ENCODE results near the gene RNF10. TPM values are rescaled to one million over a fixed set of nuclear protein-coding genes. Genes with fewer than 3 reads are reported as not detected.

Gene RNF10
- polyA plus RNA-seq, 1 of the 3 experiments (the other 2 are of a cell fraction): 118 TPM

- TF ChIP-seq NRF1 (IDR thresholded peaks at IDR 0.05; ENCODE audit: low read depth, low read length) (no peak), JUND (IDR thresholded peaks at IDR 0.05) (no peak), POLR2AphosphoS5 (IDR thresholded peaks at IDR 0.05; ENCODE audit: low read depth, low read length) (no peak), SIN3A (IDR thresholded peaks at IDR 0.05; ENCODE audit: borderline replicate concordance, low read depth, low read length) (no peak), RXRA (IDR thresholded peaks at IDR 0.05; ENCODE audit: borderline replicate concordance, low read depth) (no peak), GATA2 (CRISPR knock-in tag; IDR thresholded peaks at IDR 0.05) (no peak), RCOR1 (IDR thresholded peaks at IDR 0.05; ENCODE audit: low read length) (no peak), CTCF (IDR thresholded peaks at IDR 0.05) (no peak), RFX5 (IDR thresholded peaks at IDR 0.05; ENCODE audit: low read length) (no peak), TEAD4 (IDR thresholded peaks at IDR 0.05; ENCODE audit: borderline replicate concordance, insufficient read depth) (no peak), SMC3 (IDR thresholded peaks at IDR 0.05; ENCODE audit: low read depth, low read length) (no peak), FOXM1 (IDR thresholded peaks at IDR 0.05; ENCODE audit: low read depth) (no peak), EZH2phosphoT487 (IDR thresholded peaks at IDR 0.05; ENCODE audit: borderline replicate concordance, low read depth) (no peak), EP300 (IDR thresholded peaks at IDR 0.05; ENCODE audit: borderline replicate concordance in 1 of 2, low read depth in 1 of 2, low read length in 1 of 2) (no peak), PBX3 (IDR thresholded peaks at IDR 0.05) (no peak), TCF12 (IDR thresholded peaks at IDR 0.05) (no peak)
- TF ChIP-seq, protein P1, sequence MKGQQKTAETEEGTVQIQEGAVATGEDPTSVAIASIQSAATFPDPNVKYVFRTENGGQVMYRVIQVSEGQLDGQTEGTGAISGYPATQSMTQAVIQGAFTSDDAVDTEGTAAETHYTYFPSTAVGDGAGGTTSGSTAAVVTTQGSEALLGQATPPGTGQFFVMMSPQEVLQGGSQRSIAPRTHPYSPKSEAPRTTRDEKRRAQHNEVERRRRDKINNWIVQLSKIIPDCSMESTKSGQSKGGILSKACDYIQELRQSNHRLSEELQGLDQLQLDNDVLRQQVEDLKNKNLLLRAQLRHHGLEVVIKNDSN (IDR thresholded peaks at IDR 0.05; ENCODE audit: borderline replicate concordance, low read depth): no peak
- TF ChIP-seq, protein P2, sequence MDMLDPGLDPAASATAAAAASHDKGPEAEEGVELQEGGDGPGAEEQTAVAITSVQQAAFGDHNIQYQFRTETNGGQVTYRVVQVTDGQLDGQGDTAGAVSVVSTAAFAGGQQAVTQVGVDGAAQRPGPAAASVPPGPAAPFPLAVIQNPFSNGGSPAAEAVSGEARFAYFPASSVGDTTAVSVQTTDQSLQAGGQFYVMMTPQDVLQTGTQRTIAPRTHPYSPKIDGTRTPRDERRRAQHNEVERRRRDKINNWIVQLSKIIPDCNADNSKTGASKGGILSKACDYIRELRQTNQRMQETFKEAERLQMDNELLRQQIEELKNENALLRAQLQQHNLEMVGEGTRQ (IDR thresholded peaks at IDR 0.05; ENCODE audit: borderline replicate concordance, low read depth, low read length): no peak
- TF ChIP-seq, protein P3, sequence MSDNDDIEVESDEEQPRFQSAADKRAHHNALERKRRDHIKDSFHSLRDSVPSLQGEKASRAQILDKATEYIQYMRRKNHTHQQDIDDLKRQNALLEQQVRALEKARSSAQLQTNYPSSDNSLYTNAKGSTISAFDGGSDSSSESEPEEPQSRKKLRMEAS (IDR thresholded peaks at IDR 0.05; ENCODE audit: low read depth): no peak
- H4K20me1 ChIP-seq (ENCODE audit: insufficient read depth): no peaks in the 10 kb centered on the region
- H3F3A ChIP-seq (replicated peaks; ENCODE audit: insufficient read depth): no peaks in the 10 kb centered on the region
- H3K9me3 ChIP-seq: no peaks in the 10 kb centered on the region
- peak overlapping the region; percentile 81 for H3K4me2 ChIP-seq
- H3K79me2 ChIP-seq (ENCODE audit: insufficient read depth): peaks cover 15% of the 10 kb centered on the region; the same call in 1 of the 2 replicates
- peak overlapping the region; percentile 48 for H3K9ac ChIP-seq
- peak overlapping the region; percentile 82 to 97 for H3K4me3 ChIP-seq (ENCODE audit: low read depth in 2 of 2, low read length in 1 of 2)
- peaks cover 0 to 8% of the 10 kb centered on the region in 2 experiments; a peak in 2 of 4 replicates for H3K4me1 ChIP-seq (ENCODE audit: control insufficient read depth in 1 of 2, insufficient read depth in 2 of 2, low read depth in 1 of 2, low read length in 1 of 2)
- 16% methylated on average over 9 of the region's 9 CpGs for WGBS (ENCODE audit: low lambda C conversion rate)
- H3K27ac ChIP-seq (ENCODE audit: low read depth in 2 of 2, low read length in 1 of 2): peak overlapping the region; percentile 25 to 67; a peak in 2 of 4 replicates
- CTCF ChIA-PET: interaction anchor here (0.7 to 5.2 kb wide), 26 partner anchors 10 to 575 kb away, joined by 3 to 94 read pairs (median 6); partner anchors contain the start of genes ACADS, CABP1, MLEC and UNC119B
- H3K36me3 ChIP-seq (replicated peaks in 1 of 2; ENCODE audit: control insufficient read depth in 1 of 2, insufficient read depth in 2 of 2, low read length in 1 of 2): peaks cover 14 to 20% of the 10 kb centered on the region in 2 experiments
- no peaks in the 10 kb centered on the region for H3K27me3 ChIP-seq (ENCODE audit: insufficient read depth)
- no peak for DNase-seq
- POLR2A ChIA-PET: interaction anchor here (1.0 kb wide), 1 partner anchor 27 kb away, joined by 4 read pairs; no protein-coding TSS in a partner anchor
- peak overlapping the region; percentile 78 for H2AFZ ChIP-seq (ENCODE audit: low read depth)
- H3K9me2 ChIP-seq: no peaks in the 10 kb centered on the region
Measured at GRCh38 chr12:120581998-120582397, 47.8 kb downstream of the RNF10 start.

Measured in SK-N-SH (cell line).